HepG2 (cell line): ENCODE data around the gene SELENOI. TPM values are rescaled to one million over a fixed set of nuclear protein-coding genes. Genes with fewer than 3 reads are reported as not detected.
A peak's percentile ranks its signal among the peaks of the same experiment; 100 is the strongest.

Experiments used
- DNMT3B ChIP-seq: conservative IDR thresholded peaks from 2 replicates; pipeline ENCODE4 v1.6.1; 2016; ENCODE audit warnings: missing biosample characterization, control low read depth
- ETV6 ChIP-seq: sonication (generic); formaldehyde crosslinking; conservative IDR thresholded peaks from 2 replicates; pipeline ENCODE4 v1.4.0; 2020; ENCODE audit warnings: missing genetic modification reagents
- FOXA3 ChIP-seq: IDR thresholded peaks from 2 replicates; pipeline ENCODE4 v1.6.1; 2016; ENCODE audit warnings: missing genetic modification reagents, missing compliant biosample characterization
- HOXA7 ChIP-seq: sonication (generic); formaldehyde crosslinking; IDR thresholded peaks from 2 replicates; pipeline ENCODE4 v1.8.1; 2022; ENCODE audit warnings: mild to moderate bottlenecking, missing genetic modification reagents, moderate library complexity
- NFYC ChIP-seq: IDR thresholded peaks from 2 replicates; pipeline ENCODE4 v1.6.1; 2016; ENCODE audit warnings: missing genetic modification reagents, missing compliant biosample characterization
- PCBP1 ChIP-seq: fragments of 200-400 bp; formaldehyde crosslinking; IDR thresholded peaks from 2 replicates; pipeline ENCODE4 v1.6.1; 2017; ENCODE audit warnings: mild to moderate bottlenecking, low read depth, low read length, borderline replicate concordance
- PPARG ChIP-seq: conservative IDR thresholded peaks from 2 replicates; pipeline ENCODE4 v1.6.1; 2016; ENCODE audit warnings: missing biosample characterization, missing genetic modification reagents
- SAFB2 ChIP-seq: sonication (generic); formaldehyde crosslinking; IDR thresholded peaks from 2 replicates; pipeline ENCODE4 v1.5.1; 2020; ENCODE audit warnings: missing genetic modification reagents, low read depth, mild to moderate bottlenecking, borderline replicate concordance
- SMARCC2 ChIP-seq: fragments of 450-650 bp; IDR thresholded peaks from 2 replicates; pipeline ENCODE4 v1.6.1; 2017; ENCODE audit warnings: antibody characterized with exemption, mild to moderate bottlenecking
- SMARCE1 ChIP-seq: fragments of 450-650 bp; IDR thresholded peaks from 2 replicates; pipeline ENCODE4 v1.6.1; 2017; ENCODE audit warnings: borderline replicate concordance
- SMC3 ChIP-seq: IDR thresholded peaks from 2 replicates; pipeline ENCODE4 v1.6.1; 2011; ENCODE audit warnings: low read length, improper control_type of control experiment
- TBX2 ChIP-seq: sonication (generic); formaldehyde crosslinking; IDR thresholded peaks from 2 replicates; pipeline ENCODE4 v1.5.0; 2020; ENCODE audit warnings: missing genetic modification reagents, mild to moderate bottlenecking, borderline replicate concordance
- ZNF121 ChIP-seq: sonication (generic); formaldehyde crosslinking; IDR thresholded peaks from 2 replicates; pipeline ENCODE4 v1.5.0; 2020; ENCODE audit warnings: mild to moderate bottlenecking, missing genetic modification reagents
- ZNF451 ChIP-seq: sonication (generic); formaldehyde crosslinking; IDR thresholded peaks from 2 replicates; pipeline ENCODE4 v1.5.0; 2020; ENCODE audit warnings: mild to moderate bottlenecking, missing genetic modification reagents
- ZNF496 ChIP-seq: sonication (generic); formaldehyde crosslinking; IDR thresholded peaks from 2 replicates; pipeline ENCODE4 v1.8.1; 2023; ENCODE audit warnings: mild to moderate bottlenecking, moderate library complexity, missing genetic modification reagents; ENCODE audit not compliant: insufficient replicate concordance
- ZNF605 ChIP-seq: sonication (generic); formaldehyde crosslinking; IDR thresholded peaks from 2 replicates; pipeline ENCODE4 v1.8.0; 2022; ENCODE audit warnings: mild to moderate bottlenecking, missing genetic modification reagents
- polyA plus RNA-seq, 8 experiments: library from polyadenylated mRNA; depleted of rRNA in 3 of 8; stranded (reverse) in 7 of 8; unstranded in 1 of 8; fragments of >200 nt; fragmentation: Illumina TruSeq in 4 of 8; extraction: Trizol in 4 of 8; gene quantifications; 2 replicates each; pipeline versions ENCODE4 v1.2.1 to v1.2.3, GENCODE V29; 2011 to 2016; ENCODE audit warnings: low read depth in 4 of 8, missing spikeins in 1 of 8, mixed read lengths in 1 of 8; ENCODE audit not compliant: insufficient read depth in 1 of 8
- total RNA-seq, 5 experiments: library from RNA; depleted of rRNA; stranded (reverse); fragments of >200 nt; fragmentation: Illumina TruSeq; extraction: Trizol; gene quantifications; 2 replicates each; pipeline ENCODE4 v1.2.3, GENCODE V29; 2016; ENCODE audit warnings: low read depth in 1 of 5
- TF ChIP-seq, protein P1 (sequence below): sonication (generic); formaldehyde crosslinking; IDR thresholded peaks from 2 replicates; pipeline ENCODE4 v1.4.0; 2020; ENCODE audit warnings: missing genetic modification reagents
- TF ChIP-seq, protein P2 (sequence below): sonication (generic); formaldehyde crosslinking; conservative IDR thresholded peaks from 2 replicates; pipeline ENCODE4 v1.8.0; 2022; ENCODE audit warnings: low read depth, missing genetic modification reagents
- TF ChIP-seq, protein P3 (sequence below): sonication (generic); formaldehyde crosslinking; IDR thresholded peaks from 2 replicates; pipeline ENCODE4 v1.5.0; 2020; ENCODE audit warnings: mild to moderate bottlenecking, missing genetic modification reagents
- TF ChIP-seq, protein P4 (sequence below): IDR thresholded peaks from 2 replicates; pipeline ENCODE4 v1.6.1; 2016; ENCODE audit warnings: low read depth, missing genetic modification reagents, missing compliant biosample characterization

SELENOI gene
- total and polyA plus RNA-seq, 2 of the 13 experiments (the other 11 are each of a cell fraction or from before 2014, with no cell fraction given), result 27.7 to 60.3 TPM

DNA sequence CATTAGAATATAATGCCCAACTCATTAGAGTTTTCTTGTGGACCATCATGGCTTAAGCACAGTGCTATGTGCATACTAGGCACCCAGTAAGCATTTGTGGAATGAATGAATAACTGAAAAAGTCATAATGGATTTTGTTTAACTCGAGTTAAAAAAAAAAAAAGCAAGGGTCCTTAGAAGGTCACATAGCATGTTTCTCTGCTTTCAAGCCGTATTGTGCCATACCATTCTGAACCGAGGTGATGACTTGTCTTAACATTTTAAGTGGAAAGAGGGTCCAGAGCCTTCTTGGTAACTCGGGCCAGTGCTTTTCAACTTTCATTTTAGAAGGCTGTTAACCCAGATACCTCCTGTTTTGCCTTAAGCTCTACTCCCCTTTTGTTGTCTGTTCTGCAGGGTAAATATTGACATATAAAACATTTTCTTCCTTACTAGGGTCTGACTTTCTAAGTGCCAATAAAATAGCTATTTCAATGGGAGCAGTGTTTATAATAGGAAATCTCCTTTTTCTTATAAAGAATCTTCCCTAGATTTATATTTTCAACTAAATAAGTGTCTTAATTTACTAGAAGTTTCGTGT lies 1.4 kb downstream of the SELENOI start (continued):
- TF ChIP-seq, protein P1, sequence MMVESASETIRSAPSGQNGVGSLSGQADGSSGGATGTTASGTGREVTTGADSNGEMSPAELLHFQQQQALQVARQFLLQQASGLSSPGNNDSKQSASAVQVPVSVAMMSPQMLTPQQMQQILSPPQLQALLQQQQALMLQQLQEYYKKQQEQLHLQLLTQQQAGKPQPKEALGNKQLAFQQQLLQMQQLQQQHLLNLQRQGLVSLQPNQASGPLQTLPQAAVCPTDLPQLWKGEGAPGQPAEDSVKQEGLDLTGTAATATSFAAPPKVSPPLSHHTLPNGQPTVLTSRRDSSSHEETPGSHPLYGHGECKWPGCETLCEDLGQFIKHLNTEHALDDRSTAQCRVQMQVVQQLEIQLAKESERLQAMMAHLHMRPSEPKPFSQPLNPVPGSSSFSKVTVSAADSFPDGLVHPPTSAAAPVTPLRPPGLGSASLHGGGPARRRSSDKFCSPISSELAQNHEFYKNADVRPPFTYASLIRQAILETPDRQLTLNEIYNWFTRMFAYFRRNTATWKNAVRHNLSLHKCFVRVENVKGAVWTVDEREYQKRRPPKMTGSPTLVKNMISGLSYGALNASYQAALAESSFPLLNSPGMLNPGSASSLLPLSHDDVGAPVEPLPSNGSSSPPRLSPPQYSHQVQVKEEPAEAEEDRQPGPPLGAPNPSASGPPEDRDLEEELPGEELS (CRISPR knock-in tag), result 0 out of 2 replicates have a peak, but pooled peaks have one; percentile 40
- TF ChIP-seq PCBP1 (no peak), HOXA7 (CRISPR knock-in tag) (no peak), DNMT3B (CRISPR knock-in tag) (no peak), ZNF496 (CRISPR knock-in tag) (no peak), PPARG (CRISPR knock-in tag) (0 out of 2 replicates have a peak, but pooled peaks have one; percentile 5), NFYC (CRISPR knock-in tag) (no peak), SAFB2 (CRISPR knock-in tag) (no peak), ETV6 (CRISPR knock-in tag) (no peak), SMARCE1 (no peak), SMARCC2 (no peak), TBX2 (no peak), ZNF605 (no peak), ZNF121 (no peak), SMC3 (no peak), FOXA3 (CRISPR knock-in tag) (peak; percentile 69), ZNF451 (no peak)
- TF ChIP-seq, protein P2, sequence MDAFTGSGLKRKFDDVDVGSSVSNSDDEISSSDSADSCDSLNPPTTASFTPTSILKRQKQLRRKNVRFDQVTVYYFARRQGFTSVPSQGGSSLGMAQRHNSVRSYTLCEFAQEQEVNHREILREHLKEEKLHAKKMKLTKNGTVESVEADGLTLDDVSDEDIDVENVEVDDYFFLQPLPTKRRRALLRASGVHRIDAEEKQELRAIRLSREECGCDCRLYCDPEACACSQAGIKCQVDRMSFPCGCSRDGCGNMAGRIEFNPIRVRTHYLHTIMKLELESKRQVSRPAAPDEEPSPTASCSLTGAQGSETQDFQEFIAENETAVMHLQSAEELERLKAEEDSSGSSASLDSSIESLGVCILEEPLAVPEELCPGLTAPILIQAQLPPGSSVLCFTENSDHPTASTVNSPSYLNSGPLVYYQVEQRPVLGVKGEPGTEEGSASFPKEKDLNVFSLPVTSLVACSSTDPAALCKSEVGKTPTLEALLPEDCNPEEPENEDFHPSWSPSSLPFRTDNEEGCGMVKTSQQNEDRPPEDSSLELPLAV (CRISPR knock-in tag), result no peak
- TF ChIP-seq, protein P3, sequence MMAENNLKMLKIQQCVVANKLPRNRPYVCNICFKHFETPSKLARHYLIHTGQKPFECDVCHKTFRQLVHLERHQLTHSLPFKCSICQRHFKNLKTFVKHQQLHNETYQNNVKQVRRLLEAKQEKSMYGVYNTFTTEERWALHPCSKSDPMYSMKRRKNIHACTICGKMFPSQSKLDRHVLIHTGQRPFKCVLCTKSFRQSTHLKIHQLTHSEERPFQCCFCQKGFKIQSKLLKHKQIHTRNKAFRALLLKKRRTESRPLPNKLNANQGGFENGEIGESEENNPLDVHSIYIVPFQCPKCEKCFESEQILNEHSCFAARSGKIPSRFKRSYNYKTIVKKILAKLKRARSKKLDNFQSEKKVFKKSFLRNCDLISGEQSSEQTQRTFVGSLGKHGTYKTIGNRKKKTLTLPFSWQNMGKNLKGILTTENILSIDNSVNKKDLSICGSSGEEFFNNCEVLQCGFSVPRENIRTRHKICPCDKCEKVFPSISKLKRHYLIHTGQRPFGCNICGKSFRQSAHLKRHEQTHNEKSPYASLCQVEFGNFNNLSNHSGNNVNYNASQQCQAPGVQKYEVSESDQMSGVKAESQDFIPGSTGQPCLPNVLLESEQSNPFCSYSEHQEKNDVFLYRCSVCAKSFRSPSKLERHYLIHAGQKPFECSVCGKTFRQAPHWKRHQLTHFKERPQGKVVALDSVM (CRISPR knock-in tag), result no peak
- TF ChIP-seq, protein P4, sequence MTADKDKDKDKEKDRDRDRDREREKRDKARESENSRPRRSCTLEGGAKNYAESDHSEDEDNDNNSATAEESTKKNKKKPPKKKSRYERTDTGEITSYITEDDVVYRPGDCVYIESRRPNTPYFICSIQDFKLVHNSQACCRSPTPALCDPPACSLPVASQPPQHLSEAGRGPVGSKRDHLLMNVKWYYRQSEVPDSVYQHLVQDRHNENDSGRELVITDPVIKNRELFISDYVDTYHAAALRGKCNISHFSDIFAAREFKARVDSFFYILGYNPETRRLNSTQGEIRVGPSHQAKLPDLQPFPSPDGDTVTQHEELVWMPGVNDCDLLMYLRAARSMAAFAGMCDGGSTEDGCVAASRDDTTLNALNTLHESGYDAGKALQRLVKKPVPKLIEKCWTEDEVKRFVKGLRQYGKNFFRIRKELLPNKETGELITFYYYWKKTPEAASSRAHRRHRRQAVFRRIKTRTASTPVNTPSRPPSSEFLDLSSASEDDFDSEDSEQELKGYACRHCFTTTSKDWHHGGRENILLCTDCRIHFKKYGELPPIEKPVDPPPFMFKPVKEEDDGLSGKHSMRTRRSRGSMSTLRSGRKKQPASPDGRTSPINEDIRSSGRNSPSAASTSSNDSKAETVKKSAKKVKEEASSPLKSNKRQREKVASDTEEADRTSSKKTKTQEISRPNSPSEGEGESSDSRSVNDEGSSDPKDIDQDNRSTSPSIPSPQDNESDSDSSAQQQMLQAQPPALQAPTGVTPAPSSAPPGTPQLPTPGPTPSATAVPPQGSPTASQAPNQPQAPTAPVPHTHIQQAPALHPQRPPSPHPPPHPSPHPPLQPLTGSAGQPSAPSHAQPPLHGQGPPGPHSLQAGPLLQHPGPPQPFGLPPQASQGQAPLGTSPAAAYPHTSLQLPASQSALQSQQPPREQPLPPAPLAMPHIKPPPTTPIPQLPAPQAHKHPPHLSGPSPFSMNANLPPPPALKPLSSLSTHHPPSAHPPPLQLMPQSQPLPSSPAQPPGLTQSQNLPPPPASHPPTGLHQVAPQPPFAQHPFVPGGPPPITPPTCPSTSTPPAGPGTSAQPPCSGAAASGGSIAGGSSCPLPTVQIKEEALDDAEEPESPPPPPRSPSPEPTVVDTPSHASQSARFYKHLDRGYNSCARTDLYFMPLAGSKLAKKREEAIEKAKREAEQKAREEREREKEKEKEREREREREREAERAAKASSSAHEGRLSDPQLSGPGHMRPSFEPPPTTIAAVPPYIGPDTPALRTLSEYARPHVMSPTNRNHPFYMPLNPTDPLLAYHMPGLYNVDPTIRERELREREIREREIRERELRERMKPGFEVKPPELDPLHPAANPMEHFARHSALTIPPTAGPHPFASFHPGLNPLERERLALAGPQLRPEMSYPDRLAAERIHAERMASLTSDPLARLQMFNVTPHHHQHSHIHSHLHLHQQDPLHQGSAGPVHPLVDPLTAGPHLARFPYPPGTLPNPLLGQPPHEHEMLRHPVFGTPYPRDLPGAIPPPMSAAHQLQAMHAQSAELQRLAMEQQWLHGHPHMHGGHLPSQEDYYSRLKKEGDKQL (CRISPR knock-in tag), result no peak
